GM21360 (cell line): ENCODE results near the gene ARMC10.
"Not testable (repeated sequence)": the region's sequence is repeated elsewhere in the genome, so short reads cannot be mapped to it uniquely, and the experiment has no call there.

Source experiments
- ATAC-seq: cut with Tn5 transposase; IDR thresholded peaks from one replicate; pipeline ENCODE4 v1.9.1; 2021; ENCODE audit warnings: mild to moderate bottlenecking, moderate library complexity; ENCODE audit not compliant: unreplicated experiment

ARMC10 gene

DNA sequence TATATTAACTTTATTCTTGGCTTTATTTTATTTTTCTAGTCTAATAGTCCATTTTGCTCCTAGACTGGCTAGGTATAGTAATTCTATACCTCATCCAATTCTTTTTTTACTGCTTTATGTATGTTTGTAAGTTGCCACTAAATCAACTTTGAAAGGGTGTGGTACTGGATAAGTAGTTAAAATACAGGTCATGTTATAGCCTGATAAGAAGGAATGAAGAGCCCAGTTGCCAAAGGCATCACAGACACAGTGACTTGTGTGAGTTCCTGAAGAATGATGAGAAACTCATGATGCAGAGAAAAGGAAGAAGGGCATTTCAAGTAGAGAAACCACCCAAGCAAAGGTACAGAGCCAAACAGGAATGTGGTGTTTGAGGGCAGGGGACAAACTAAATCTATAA, 46.7 kb downstream of the ARMC10 start:
- ATAC-seq = no peak

DNA sequence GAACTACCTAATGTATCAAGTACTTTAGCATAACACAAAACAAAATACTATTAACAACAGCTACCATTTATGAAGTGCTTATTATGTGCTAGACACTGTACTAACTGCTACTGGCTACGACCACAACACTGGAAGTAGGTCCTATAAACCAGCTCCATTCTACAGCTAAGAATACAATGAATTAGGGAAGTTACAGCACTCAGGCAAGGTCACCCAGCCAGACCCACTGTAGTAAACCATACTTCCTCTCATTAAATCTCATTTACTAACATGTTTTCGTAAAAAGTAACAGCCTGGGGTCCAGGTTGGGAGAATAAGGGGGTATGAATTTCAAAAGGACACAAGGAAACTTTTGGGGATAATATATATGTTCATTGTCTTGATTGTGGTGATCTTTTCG, 48.6 kb downstream of the ARMC10 start:
- no peak for ATAC-seq

DNA sequence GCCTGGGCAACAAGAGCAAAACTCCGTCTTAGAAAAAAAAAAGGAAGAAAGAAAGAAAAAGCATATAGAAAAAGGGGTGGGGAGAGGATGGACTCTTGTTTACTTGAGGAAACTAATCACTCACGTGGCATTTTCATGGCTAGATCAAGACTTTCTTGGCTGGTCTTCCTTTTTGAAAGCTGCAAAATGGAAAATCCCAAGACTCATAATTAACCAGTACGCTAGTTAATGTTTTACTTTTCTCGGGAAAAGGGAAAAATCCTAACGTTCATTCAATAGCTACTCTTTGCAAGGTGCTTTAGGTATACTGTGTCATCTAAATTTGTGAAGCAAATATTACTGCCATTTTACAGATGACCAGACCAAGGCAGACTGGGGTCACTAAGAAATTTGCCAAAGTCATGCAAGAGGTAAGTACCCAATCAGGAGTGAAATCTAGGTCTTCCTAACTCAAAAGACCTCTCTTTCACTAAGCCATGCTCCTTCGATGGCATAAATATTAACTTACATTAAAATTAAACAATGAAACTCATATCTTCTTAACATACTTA, 49.6 kb downstream of the ARMC10 start:
- ATAC-seq = no peak

DNA sequence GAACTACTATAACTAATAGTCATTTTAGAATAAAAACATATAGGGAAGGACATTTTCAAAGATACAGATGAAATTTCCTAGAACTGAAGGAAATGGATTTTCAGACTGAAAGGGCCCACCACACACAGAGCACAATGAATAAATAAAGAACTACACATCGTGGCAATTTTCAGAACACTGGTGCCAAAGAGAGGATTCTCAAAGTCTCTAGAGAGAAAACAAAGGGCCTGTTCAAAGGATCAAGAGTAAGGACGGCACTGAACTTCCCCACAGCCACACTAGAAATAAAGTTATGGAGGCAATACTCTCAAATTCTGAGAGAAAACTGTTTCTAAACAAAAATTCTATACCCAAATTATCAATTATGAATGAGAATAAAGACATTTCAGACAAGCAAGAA, 52.1 kb downstream of the ARMC10 start:
- ATAC-seq = no peak

DNA sequence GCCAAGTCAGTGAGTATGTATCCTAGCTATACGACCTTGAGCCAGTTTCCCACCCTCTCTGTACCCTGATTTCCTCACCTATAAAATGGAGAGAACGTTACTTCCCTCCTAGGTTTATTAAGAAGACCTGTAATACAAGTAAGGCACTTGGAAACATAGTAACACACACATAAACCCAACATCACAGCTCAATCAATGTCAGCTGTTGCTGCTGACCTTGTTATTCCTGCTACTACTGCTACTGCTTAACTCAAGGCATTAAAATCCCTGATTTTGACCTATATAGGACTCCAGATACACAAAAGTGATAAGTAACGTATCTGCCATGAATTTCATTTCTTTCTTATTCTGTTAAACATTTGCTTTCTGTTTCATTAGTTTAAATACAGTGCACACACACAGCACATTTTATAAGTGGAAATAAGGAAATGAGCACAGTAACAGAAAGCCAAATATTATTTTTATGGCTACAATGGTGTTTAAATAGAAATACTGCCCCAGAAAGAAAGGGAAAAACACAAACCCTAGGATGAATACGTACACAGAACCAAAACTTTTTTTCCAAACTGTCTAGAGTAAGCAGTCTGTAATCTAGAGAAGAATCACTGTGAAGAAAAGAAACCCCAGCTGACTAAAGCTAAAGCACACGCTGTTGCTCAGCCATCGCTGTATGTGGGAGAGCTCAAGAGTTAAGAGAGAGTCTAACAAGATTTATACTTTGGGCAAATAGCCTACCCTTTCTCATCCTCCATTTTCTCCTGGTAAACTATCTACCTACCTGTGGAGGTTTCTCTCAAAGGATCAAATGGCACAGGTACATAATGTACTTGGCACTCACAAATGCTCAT, 55.0 kb downstream of the ARMC10 start:
- ATAC-seq = no peak

DNA sequence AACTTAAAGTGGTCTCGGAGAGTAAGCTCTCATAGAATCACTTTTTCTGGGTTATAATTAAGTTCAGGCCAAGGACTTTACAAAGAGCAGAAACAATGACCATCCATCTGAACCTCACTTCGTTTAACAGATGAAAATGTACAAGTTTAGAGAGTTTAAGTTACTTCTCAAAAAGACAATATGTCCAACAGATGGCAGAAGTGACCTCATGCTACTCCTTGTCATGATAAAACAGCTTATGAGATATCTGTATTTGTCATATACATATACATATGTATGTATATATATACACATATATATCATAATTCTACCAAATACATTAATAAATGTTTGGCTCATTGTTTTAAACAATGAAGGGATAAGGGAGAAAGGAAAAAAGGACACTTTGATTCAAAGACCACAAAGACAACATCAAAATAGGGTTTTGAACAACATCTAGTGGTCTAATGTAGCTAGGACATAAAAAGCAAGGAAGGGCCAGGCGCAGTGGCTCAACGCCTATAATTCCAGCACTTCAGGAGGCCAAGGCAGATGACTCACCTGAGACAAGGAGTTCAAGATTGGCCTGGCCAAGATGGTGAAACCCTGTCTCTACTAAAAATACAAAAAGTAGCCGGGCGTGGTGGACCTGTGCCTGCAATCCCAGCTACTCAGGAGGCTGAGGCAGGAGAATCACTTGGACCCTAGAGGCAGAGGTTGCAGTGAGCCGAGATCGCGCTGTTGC, 56.1 kb downstream of the ARMC10 start:
- no peak for ATAC-seq

DNA sequence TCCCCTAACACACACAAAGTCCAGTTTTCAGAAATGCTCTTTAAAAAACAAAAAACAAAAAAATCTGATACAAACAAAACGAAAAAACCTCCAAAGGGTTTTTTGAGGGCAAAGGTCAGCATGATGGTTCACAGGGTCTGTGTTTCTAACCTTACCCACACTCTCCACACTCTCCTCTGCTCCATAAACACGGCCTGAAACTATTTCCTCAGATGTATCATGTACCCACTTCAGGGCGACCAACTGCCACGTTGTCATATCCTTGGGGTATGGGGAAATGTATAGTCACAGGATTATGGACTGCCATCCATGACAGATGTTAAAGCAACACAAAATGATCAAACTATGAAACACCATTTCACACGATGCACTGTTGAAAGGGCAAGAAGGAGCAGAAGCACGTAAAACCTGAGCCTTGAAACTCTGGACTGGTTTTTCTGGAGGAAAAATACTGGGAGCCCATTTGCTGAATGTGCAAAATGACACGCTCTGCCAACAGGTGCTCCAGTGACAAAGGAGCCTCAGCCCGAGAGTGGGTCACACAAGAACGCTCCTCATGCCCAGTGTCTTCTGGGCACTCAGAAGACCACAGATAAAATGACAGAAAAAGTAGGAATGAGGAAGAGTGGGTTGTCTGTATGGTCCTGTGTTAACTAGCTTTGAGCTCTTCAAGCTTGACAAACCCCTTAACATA, 58.2 kb downstream of the ARMC10 start:
- no peak for ATAC-seq

DNA sequence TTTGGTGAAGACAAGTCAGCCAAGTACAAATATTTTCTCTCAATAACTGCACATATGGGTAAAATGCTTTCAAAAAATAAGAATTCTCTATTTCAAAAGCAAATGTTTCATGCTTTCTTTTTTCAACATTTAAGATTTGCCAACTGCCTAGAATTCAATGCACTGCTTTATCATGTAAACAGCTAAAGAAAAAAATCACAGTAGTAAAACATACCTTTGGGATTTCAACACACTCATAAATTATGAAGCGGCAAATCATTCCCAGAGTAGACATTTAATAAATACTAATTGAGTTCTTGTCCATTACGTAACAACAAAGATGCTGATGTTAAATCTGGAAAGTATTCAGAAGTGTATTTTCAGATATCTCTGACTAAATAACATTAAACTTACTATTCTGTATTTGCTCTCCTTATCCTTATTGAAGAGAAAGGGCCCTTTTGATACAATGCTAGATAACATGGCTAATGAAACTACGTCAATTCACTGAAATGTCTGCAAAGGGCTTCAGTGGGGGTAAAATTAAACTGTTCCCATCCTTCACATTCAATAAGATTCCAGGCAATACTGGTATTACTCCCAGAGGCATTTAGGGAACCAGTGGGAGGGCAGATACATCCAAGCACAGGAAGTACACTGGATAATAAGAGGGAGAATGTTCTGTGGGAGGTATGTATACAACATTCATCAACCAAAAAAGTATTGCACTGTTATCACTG, 60.1 kb downstream of the ARMC10 start:
- ATAC-seq = no peak

DNA sequence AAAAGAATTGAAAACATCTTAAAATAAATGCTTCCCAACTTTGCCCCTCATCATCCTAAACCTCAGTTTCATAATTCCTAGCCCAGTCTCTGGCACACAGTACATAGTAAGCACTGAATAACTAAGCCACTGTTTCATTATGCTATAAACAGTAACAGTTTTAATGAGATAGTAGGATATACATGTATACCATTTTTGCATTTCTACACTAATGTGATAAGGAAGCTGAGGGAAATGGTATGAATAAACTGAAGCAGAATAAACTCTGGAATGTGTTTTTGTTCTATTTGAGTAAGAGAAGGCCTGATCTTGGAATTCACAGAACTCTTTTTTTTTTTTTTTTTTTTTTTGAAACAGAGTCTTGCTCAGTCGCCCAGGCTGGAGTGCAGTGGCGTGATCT, 65.1 kb downstream of the ARMC10 start:
- ATAC-seq = no peak

DNA sequence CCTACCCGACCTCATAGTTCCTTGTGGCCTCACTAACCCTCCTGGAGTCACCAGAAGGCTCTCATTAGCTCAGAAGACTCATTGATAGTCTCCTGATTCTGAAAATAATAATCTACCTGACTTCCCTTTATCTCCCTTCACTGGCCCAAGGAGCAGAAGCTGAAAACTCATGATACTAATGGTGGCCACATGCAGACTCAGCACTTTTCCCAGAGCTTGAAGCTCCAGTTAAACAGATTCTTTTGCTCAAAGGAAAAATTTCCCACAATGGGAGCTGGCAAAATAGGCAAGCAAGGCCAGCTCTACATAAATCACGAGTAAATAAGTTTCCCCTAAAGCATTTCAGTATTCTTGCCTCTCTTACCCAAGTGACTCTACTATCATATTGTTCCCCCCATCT, 65.7 kb downstream of the ARMC10 start:
- ATAC-seq = no peak

DNA sequence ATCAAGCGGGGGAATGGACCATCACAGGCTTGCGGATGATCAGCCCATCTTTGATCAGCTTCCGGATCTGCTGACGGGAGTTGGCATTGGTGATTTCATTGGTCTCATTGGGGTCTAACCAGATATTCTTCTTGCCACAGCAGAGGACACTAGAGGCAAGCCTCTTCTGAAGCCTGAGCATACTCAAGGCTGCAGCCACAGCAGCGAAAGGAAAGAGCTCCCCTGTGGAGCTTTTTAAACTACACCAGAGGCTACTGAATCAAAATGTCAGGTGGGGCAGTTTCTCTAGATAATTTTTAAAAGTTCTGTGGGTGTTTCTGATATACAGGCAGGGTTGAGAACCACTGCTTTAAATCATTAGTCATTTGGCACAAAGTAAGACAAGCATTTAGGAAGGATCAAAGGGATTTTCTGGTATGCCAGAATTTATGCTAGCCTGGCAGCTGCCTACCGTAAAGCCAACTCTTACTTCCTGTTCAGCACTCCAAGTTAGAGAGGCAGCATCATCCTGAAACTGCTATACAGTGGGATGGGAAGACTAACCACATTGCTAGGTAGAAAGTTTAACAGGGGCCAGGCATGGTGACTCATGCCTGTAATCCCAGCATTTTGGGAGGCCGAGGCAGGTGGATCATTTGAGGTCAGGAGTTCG, 66.9 kb downstream of the ARMC10 start:
- no peak for ATAC-seq

DNA sequence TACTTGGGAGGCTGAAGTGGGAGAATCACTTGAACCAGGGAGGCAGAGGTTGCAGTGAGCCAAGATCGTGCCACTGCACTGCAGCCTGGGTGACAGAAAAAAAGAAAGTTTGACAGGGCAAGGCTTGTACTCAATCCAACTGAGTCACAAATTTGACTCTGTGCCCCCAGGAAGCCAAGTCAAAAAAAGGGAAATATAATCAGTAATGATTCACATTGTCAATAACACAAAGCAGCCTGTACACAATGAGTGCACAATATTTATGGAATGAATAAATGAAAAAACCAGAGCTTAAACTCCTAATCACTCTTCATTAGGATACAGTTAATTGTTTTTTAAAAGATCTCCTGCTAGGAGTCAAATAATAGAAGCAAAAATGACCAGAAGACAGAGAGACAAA, 67.6 kb downstream of the ARMC10 start:
- no peak for ATAC-seq

DNA sequence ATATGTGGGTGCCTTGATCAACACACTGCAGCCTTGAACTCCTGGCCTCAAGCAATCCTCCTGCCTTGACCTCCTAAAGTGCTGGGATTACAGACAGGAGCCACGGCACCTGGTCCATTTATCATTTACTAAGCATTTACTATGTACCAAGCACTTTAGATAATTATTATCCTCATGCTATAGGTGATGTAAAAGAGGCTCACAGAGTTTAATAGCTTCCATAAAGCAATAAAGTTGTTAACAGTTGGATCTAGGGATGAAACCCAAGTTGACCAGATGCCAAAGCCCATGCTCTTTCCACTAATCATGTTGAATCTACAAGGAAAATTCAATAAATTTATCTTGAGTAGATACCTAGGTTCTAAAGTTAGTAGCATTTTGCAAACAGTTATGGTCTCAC, 68.9 kb downstream of the ARMC10 start:
- ATAC-seq = no peak

DNA sequence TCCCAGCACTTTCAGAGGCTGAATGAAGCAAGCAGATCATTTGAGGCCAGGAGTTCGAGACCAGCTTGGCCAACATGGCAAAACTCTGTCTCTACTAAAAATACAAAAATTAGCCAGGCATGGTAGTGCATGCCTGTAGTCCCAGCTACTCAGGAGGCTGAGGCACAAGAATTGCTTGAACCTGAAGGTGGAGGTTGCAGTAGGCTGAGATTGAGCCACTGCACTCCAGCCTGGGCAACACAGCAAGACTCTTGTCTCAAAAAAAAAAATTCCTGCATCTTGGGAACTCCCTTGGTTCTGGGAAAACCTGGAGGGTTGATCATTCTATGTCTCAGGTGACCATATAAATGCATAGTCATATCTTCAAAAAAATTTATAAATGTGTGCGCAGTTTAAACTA, 69.8 kb downstream of the ARMC10 start:
- not testable (repeated sequence) for ATAC-seq

DNA sequence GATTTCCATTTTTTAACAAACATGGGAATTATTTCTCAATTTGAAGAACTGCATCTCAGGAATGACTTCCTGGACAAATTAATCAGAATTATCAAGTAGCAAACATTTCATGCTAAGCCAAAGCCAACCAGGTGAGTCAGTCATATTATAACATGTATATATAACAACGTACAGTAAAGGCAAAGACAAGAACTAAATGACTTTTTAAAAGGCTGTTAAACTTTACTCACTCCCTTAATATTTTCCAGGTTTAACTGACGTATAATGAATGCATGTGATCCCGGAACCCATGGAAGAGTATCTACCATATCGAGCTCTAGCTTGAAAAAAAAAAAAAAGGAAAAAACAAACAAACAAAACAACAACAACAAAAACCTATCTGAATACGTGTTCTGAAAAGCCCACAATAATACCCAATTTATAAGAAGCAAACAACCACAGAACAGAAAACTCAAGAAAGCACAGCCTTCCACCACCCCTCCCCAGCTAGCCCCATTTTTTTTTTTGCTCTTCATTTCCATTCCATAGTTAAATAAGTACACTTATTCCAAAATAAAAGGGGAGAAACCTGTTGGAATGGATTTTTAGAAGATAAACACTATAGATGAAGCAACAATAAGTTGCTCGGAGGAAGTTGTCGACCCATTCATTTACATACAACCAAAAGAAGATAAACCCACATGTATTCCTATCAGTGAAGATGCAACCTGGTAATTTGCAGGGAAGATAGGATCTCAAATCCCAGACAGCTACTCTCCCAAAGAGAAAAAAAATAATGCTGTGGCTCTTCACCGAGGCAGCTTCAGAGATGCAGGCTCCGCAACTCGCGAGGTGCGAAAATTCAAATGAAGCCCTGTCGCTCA, 73.4 kb downstream of the ARMC10 start:
- ATAC-seq = no peak
